VCaP (cell line): Measurements from ENCODE around the gene BRD9.

ENCODE experiments used
- H3K27ac ChIP-seq: fragments of 450-650 bp; 2 replicates; pipeline ENCODE4 v1.5.1; 2017
- CTCF ChIP-seq: fragments of 450-650 bp; conservative IDR thresholded peaks from 2 replicates; pipeline ENCODE4 v1.5.1; 2017; ENCODE audit warnings: mild to moderate bottlenecking, moderate library complexity

The BRD9 gene

DNA sequence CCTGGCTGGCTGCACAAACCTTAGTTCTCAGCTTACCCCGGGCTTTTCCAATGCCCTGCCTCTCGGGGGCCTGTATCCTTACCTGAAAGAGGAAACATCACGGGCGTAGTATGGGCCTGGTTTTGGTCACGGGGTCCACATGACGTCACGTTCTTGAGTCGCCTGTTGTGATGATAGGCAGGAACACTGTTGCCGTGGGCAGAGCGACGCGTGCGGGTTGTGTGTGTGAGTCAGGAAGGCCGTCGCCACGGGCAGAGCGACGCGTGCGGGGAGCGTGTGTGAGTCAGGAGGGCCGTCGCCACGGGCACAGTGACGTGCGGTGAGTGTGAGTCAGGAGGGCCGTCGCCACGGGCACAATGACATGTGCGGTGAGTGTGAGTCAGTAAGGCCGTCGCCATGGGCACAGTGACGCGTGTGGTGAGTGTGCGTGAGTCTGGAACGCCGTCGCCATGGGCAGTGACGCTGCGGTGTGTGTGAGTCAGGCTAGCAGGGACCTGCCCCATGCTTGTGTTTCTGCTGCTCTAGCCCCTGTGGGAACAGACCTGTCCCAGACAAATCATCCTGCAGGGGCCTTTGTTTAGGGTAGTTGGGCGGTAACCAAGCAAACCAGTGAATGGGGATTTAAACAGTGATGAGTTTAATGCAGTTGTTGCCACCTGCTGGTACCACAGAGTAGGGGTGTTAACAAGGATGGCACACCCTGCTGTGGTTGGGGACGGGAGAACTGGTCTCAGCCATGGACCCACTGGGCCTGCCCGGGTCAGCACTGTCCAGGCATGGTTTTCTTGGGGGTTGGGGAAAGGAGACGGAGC, 19.9 kb upstream of the BRD9 start:
- TF ChIP-seq CTCF: peak; percentile 16; the same call in 1 of the 2 replicates
- H3K27ac ChIP-seq: no peak overlapping the region

DNA sequence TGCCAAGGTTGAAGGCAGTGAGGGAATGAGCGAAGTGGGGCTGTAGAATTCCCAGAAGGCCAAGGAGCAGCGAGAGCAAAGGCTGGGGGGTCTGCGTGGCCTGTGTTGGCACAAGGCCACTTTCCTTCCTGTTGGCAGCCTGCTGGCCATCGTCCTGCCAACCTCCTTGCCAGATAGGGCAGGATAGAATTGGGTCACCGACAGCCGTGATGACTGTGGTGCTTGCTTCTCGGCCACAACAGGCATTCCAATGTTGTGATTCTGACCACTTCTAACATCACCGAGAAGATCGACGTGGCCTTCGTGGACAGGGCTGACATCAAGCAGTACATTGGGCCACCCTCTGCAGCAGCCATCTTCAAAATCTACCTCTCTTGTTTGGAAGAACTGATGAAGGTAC, 19.0 kb upstream of the BRD9 start:
- no peak for TF ChIP-seq CTCF
- H3K27ac ChIP-seq: no peak overlapping the region

GRCh38 chr5:910769-911160, 18.2 kb upstream of the BRD9 start:
- TF ChIP-seq CTCF: no peak
- H3K27ac ChIP-seq: no peak overlapping the region

GRCh38 chr5:909994-910768, 17.6 kb upstream of the BRD9 start:
- TF ChIP-seq CTCF: no peak
- H3K27ac ChIP-seq: no peak overlapping the region

DNA sequence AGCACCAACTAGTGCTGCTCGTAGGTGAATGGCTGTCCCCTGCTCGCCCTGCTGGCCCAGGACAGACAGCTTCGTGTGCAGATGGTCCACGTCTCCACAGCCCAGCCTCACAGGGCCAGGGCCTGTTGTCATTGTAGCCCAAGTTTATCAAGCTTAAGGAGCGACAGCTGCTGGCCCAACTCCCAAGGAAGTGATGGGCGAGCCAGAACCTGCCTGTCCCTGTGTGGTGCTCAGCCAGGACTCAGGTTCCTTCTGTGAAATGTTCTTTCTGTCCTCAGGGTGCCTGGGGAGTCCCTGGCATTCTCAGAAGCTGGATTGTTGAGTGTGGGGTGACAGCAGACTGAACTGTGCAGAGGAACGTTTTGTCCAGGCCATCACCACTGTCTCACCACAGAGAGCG, 16.5 kb upstream of the BRD9 start:
- TF ChIP-seq CTCF: no peak
- H3K27ac ChIP-seq: no peak overlapping the region

DNA sequence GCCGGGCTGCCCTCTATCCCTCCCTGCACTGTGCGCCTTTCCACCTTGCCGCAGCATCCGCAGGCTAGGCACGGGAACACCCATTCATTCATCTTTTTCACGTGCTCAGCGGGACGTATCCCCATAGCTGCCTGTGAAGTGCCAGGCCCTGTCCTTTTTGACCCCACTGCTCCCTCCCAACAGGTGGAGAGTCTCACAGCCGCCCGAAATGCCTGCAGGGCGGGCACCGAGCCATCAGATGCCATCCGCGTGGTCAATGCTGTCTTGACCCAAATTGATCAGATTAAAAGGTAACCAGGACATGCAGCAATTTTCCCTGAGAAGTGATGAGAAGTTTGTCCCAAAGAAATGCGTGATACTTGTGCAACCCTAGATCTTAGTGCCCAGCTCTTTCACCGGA, 15.6 kb upstream of the BRD9 start:
- no peak for TF ChIP-seq CTCF

GRCh38 chr5:907366-907910, 14.8 kb upstream of the BRD9 start:
- H3K27ac ChIP-seq: no peak overlapping the region
- TF ChIP-seq CTCF: no peak

More for the DNA sequence above, 15.6 kb upstream of the BRD9 start:
- H3K27ac ChIP-seq: no peak overlapping the region
